ENCODE results near the gene GNA12. TPM values are rescaled to one million over a fixed set of nuclear protein-coding genes. Genes with fewer than 3 reads are reported as not detected.

The GNA12 gene
- total and polyA plus RNA-seq, 10 donors = 12.3 to 64.2 (median 32.4) TPM

Other genes with a start within 250 kb of the GNA12 start
- 100 to 1,000 TPM in 2 of 7 donors, 10 to 100 TPM in 5; 62.6 to 158 (median 86.0) TPM for gene TTYH3, start 212.3 kb downstream of the GNA12 start, total RNA-seq
- gene TTYH3, start 212.3 kb downstream of the GNA12 start, polyA plus RNA-seq = 10 to 100 TPM; 11.9 to 33.0 (median 13.1) TPM
- 1 to 10 TPM in 6 of 7 donors, under 1 TPM in 1; 0.97 to 3.4 (median 1.9) TPM for gene AMZ1, start 156.1 kb downstream of the GNA12 start, total RNA-seq
- 1 to 10 TPM in 1 of 3 donors, under 1 TPM in 2; 0.20 to 1.6 (median 0.57) TPM for gene AMZ1, start 156.1 kb downstream of the GNA12 start, polyA plus RNA-seq
- gene CARD11, start 199.6 kb upstream of the GNA12 start, total RNA-seq = 10 to 100 TPM; 42.4 to 72.6 (median 51.4) TPM
- 10 to 100 TPM; 30.3 to 57.5 (median 42.0) TPM for gene CARD11, start 199.6 kb upstream of the GNA12 start, polyA plus RNA-seq

All from spleen (tissue), 10 donors.